Measurements from ENCODE around the gene DMD. TPM values are rescaled to one million over a fixed set of nuclear protein-coding genes. Genes with fewer than 3 reads are reported as not detected.

The DMD gene
- polyA plus RNA-seq, 2 of the 4 experiments (the other 2 are of a cell fraction): 0.03 TPM; not detected in 1

- DNase-seq (ENCODE audit: low read depth in 1 of 2, low spot score in 1 of 2): no peak
- TF ChIP-seq MAZ (IDR thresholded peaks at IDR 0.05; ENCODE audit: borderline replicate concordance, low read depth, low read length): no peak
- no peak for TF ChIP-seq ZC3H11A (IDR thresholded peaks at IDR 0.05)
- no peak for TF ChIP-seq FOSB (CRISPR knock-in tag; IDR thresholded peaks at IDR 0.05)
- TF ChIP-seq ZNF302 (CRISPR knock-in tag; IDR thresholded peaks at IDR 0.05): no peak
- no peak for TF ChIP-seq CHD2 (IDR thresholded peaks at IDR 0.05; ENCODE audit: low read length, partially characterized antibody)
- no peak for TF ChIP-seq TP53 (CRISPR knock-in tag; IDR thresholded peaks at IDR 0.05)
- TF ChIP-seq BCL3 (IDR thresholded peaks at IDR 0.05): no peak
- no peak for TF ChIP-seq CEBPB (IDR thresholded peaks at IDR 0.05)
- TF ChIP-seq, protein P1, sequence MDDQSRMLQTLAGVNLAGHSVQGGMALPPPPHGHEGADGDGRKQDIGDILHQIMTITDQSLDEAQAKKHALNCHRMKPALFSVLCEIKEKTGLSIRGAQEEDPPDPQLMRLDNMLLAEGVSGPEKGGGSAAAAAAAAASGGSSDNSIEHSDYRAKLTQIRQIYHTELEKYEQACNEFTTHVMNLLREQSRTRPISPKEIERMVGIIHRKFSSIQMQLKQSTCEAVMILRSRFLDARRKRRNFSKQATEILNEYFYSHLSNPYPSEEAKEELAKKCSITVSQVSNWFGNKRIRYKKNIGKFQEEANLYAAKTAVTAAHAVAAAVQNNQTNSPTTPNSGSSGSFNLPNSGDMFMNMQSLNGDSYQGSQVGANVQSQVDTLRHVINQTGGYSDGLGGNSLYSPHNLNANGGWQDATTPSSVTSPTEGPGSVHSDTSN (IDR thresholded peaks at IDR 0.05): no peak
- TF ChIP-seq EHF (CRISPR knock-in tag; IDR thresholded peaks at IDR 0.05): no peak
- TF ChIP-seq RARB (CRISPR knock-in tag; IDR thresholded peaks at IDR 0.05): no peak
- no peak for TF ChIP-seq TFCP2L1 (CRISPR knock-in tag; IDR thresholded peaks at IDR 0.05)
- no peak for TF ChIP-seq HOXB5 (CRISPR knock-in tag; IDR thresholded peaks at IDR 0.05)
- no peak for TF ChIP-seq GATA3 (IDR thresholded peaks at IDR 0.05; ENCODE audit: borderline replicate concordance)
- no peak for TF ChIP-seq KDM1A (IDR thresholded peaks at IDR 0.05; ENCODE audit: low read depth)
- TF ChIP-seq USF2 (IDR thresholded peaks at IDR 0.05): no peak
- TF ChIP-seq RNF2 (IDR thresholded peaks at IDR 0.05; ENCODE audit: borderline replicate concordance, low read depth): no peak
- no peak for TF ChIP-seq MAX (IDR thresholded peaks at IDR 0.05)
- no peak for TF ChIP-seq FOXS1 (CRISPR knock-in tag; IDR thresholded peaks at IDR 0.05)
- no peak overlapping the region for H3K4me3 ChIP-seq
- H3K27ac ChIP-seq: no peak overlapping the region
- no peaks in the 10 kb centered on the region for H3K9me3 ChIP-seq
- FAIRE-seq: peak; percentile 67
- POLR2A ChIA-PET: no interaction called here
- no peak overlapping the region for H3K4me2 ChIP-seq
- 0% methylated on average over 2 of the region's 2 CpGs for WGBS (ENCODE audit: missing lambda C conversion rate)
- no peak for ATAC-seq
- no peaks in the 10 kb centered on the region for H3K4me1 ChIP-seq
- CTCF ChIA-PET: no interaction called here
Measured at GRCh38 chrX:31593353-31593752, 1618.0 kb downstream of the DMD start.

DNA sequence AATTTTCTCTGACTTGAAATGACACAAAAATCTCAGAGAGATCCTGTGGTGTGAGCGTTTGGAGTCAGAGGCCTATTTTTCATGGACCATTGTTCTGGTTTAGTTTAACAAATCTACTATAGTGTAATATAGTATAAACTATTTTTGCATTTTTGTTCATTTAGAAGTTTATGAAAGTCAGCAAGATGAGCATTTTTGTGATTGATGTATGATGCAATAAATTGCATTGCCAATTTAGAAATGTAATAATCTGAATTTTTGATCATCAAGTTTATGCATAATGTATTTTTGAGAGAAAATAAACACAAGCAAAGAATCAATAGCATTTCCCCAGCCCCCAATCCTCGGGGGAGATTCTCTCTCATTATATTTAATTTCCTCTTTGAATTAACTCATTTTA is 1620.0 kb downstream of the DMD start:
- H3K4me3 ChIP-seq: no peak overlapping the region
- H3K4me1 ChIP-seq: no peaks in the 10 kb centered on the region
- WGBS (ENCODE audit: missing lambda C conversion rate): 3% methylated on average over 2 of the region's 2 CpGs
- no peak overlapping the region for H3K27ac ChIP-seq
- CTCF ChIA-PET: no interaction called here
- H3K4me2 ChIP-seq: no peak overlapping the region
- DNase-seq (ENCODE audit: low read depth in 1 of 2, low spot score in 1 of 2): no peak
- POLR2A ChIA-PET: no interaction called here
- no peaks in the 10 kb centered on the region for H3K9me3 ChIP-seq
- no peak for FAIRE-seq
- ATAC-seq: no peak
- TF ChIP-seq, protein P2, sequence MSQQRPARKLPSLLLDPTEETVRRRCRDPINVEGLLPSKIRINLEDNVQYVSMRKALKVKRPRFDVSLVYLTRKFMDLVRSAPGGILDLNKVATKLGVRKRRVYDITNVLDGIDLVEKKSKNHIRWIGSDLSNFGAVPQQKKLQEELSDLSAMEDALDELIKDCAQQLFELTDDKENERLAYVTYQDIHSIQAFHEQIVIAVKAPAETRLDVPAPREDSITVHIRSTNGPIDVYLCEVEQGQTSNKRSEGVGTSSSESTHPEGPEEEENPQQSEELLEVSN (IDR thresholded peaks at IDR 0.05; ENCODE audit: borderline replicate concordance, low read depth): no peak
- no peak for TF ChIP-seq HES2 (IDR thresholded peaks at IDR 0.05)
- TF ChIP-seq RARB (CRISPR knock-in tag; IDR thresholded peaks at IDR 0.05): no peak
- TF ChIP-seq ZC3H11A (IDR thresholded peaks at IDR 0.05): no peak
- TF ChIP-seq CBX2 (IDR thresholded peaks at IDR 0.05; ENCODE audit: borderline replicate concordance, low read depth): no peak
- no peak for TF ChIP-seq BCL3 (IDR thresholded peaks at IDR 0.05)
- TF ChIP-seq FOSL2 (IDR thresholded peaks at IDR 0.05): no peak
- no peak for TF ChIP-seq FOSL2 (CRISPR knock-in tag; IDR thresholded peaks at IDR 0.05)
- no peak for TF ChIP-seq CHD4 (IDR thresholded peaks at IDR 0.05; ENCODE audit: borderline replicate concordance)
- no peak for TF ChIP-seq HOXA7 (CRISPR knock-in tag; IDR thresholded peaks at IDR 0.05)
- TF ChIP-seq, protein P3, sequence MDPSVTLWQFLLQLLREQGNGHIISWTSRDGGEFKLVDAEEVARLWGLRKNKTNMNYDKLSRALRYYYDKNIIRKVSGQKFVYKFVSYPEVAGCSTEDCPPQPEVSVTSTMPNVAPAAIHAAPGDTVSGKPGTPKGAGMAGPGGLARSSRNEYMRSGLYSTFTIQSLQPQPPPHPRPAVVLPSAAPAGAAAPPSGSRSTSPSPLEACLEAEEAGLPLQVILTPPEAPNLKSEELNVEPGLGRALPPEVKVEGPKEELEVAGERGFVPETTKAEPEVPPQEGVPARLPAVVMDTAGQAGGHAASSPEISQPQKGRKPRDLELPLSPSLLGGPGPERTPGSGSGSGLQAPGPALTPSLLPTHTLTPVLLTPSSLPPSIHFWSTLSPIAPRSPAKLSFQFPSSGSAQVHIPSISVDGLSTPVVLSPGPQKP (IDR thresholded peaks at IDR 0.05; ENCODE audit: low read depth, low read length): no peak
- TF ChIP-seq SMC3 (IDR thresholded peaks at IDR 0.05): no peak
- no peak for TF ChIP-seq RFX5 (IDR thresholded peaks at IDR 0.05)
- TF ChIP-seq EHF (CRISPR knock-in tag; IDR thresholded peaks at IDR 0.05): no peak

All from A549 (cell line).